Erythroblast (primary cell): ENCODE data around the gene CLEC3B.

Source experiments
- GATA1 ChIP-seq: IDR thresholded peaks from 2 replicates; pipeline ENCODE4 v1.6.1; 2011; ENCODE audit warnings: low read depth, mild to moderate bottlenecking, control low read depth, low read length, moderate library complexity
- POLR2A ChIP-seq: IDR thresholded peaks from 2 replicates; pipeline ENCODE4 v1.6.1; 2011; ENCODE audit warnings: mild to moderate bottlenecking, low read length

- TF ChIP-seq POLR2A (no peak), GATA1 (no peak)
These were observed 11.8 kb downstream of the CLEC3B start for GRCh38 chr3:45037720-45038455.
